Fibroblast of skin of left quadriceps (primary cell): ENCODE data around the gene BMP8A.
"Not testable (repeated sequence)": the region's sequence is repeated elsewhere in the genome, so short reads cannot be mapped to it uniquely, and the experiment has no call there.

ENCODE experiments used
- DNase-seq, 2 experiments: peaks; one replicate each; pipeline ENCODE4 v3.0.0-alpha.2; 2013; ENCODE audit warnings: low read depth in 2 of 2

Gene BMP8A, protein sequence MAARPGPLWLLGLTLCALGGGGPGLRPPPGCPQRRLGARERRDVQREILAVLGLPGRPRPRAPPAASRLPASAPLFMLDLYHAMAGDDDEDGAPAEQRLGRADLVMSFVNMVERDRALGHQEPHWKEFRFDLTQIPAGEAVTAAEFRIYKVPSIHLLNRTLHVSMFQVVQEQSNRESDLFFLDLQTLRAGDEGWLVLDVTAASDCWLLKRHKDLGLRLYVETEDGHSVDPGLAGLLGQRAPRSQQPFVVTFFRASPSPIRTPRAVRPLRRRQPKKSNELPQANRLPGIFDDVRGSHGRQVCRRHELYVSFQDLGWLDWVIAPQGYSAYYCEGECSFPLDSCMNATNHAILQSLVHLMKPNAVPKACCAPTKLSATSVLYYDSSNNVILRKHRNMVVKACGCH

DNA sequence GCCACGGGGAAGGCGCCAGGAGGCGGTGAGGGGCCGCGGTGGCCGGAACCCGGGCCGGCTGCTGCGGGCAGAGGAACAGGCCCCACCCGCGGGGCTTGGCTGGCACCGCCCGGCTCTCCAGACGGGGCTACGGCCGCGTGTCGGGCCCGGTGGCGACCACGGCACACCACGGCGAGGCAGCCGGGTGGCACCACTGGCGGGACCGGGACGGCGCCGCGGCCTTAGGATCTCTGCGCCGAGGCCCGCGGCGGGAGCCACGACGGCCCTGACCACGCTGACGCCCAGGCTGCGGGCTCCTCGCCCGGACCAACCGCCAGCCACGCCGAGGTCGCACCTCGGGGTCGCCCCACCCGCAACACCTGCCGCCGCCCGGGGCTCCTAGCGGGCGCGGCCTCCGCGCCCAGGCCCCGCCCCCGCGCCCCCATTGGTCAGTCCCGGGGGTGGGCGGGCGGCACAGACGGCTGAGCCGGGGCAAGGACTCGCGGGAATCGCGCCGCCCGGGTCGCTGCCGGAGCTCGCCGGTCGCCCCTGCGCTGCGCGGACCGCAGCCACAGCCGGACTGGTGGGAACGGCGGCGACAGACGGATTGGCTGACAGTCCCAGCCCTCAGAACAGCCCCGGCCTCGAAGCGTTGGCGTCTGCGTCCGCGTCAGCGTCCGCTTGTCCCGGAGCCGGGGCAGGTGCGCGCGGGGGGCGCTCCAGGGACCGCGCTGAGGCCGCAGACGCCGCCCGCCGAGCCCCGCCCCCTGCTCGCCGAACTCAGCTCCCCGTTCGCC lies at the start of gene BMP8A:
TSS of gene BMP8A (plus strand) at position 491 of the 776 bp plus-strand sequence. CDS start 356 bp downstream, outside the sequence.
- no peak for DNase-seq

DNA sequence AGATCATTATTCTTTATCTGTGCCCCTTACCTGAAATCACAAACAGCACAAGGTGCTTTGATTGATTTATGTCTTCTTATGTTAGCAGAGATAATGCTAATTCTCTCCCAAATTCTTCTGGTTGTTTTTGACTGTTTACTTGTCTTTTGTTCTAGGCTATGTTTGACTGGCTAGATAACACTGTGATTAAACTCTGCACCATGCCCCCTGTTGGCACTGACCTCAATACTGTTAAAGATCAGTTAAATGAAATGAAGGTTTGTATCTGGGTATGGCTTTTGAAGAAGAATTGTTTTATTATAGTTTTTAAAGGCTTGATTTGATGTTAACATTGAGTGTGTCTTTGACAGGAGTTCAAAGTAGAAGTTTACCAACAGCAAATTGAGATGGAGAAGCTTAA lies 49.6 kb upstream of the BMP8A start:
- no peak for DNase-seq

DNA sequence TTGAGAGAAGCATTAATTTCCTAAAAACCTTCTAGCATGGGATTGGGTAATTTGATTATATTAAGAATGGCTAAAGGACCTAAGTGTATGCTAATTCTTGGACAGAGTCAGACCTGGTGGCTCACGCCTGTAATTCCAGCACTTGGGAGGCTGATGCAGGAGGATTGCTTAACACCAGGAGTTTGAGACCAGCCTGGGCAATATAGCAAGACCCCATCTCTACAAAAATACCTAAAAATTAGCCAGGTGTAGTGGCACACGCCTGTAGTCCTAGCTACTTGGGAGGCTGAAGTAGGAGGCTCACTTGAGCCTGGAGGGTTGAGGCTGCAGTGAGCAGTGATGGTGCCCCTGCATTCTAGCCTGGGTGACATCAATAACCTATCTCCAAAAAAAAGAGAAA lies 45.9 kb upstream of the BMP8A start:
- DNase-seq, result no peak

DNA sequence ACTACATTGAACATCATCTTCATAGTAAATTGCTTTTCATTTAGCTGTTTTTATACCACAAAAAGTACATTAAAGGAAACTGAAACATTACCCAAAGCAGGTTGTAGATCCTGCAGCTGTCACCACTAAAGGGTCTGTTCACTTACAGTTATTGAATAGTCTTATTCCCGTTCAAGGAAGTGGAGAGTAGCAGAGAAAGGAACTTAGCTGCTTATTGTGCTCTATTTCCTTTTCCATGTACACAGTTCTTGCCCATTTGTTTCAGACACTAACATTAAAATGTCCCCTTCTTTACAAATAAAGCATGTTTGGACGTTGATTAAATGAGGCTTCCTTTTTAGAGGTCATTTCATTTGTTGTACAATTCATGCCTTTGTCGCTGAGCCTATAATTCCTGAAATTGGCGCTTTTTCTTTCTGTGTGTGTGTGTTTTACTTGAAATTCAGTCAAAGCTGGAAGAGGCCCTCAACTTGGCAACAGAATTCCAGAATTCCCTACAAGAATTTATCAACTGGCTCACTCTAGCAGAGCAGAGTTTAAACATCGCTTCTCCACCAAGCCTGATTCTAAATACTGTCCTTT lies 44.4 kb upstream of the BMP8A start:
- DNase-seq, result no peak

DNA sequence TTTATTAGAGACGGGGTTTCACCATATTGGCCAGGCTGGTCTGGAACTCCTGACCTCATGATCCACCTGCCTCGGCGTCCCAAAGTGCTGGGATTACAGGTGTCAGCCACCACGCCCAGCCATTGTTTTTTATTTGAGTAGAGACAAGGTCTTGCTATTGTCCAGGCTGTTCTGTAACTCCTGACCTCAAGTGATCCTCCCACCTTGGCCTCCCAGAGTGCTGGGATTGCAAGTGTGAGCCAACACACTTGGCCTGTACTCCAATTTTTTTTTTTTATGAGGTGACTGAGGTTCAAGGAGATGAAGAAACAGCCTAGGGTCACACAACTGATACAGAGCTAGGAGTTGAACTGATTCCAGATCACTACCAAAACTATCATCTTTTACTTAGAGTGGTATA lies 41.4 kb upstream of the BMP8A start:
- DNase-seq, result not testable (repeated sequence)

DNA sequence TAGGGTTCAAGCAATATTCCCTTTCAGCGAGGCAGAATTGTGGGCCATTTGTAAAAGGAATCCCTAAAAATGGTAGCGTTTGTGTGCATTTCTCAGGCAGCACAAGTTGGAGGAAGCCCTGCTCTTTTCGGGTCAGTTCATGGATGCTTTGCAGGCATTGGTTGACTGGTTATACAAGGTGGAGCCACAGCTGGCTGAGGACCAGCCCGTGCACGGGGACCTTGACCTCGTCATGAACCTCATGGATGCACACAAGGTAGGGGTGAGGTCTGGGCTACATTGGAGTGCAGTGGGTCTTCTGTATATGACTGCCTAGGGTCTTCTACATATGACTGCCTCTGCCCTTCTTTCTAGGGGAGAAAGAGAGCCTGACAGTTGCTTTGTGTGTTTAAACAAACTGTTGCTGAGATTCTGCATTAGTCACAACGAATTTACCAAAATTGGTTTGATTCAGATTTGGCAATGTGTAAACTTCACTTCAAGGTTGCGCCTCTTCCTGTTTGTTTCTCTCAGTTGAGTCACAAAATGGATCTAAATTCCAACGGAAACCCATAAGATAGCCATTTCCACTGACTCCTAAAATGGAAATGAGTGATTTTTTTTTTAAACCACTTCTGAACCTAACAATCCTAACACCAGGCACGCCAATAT lies 40.4 kb upstream of the BMP8A start:
- DNase-seq, result peak in 1 of 2 experiments; percentile 3

DNA sequence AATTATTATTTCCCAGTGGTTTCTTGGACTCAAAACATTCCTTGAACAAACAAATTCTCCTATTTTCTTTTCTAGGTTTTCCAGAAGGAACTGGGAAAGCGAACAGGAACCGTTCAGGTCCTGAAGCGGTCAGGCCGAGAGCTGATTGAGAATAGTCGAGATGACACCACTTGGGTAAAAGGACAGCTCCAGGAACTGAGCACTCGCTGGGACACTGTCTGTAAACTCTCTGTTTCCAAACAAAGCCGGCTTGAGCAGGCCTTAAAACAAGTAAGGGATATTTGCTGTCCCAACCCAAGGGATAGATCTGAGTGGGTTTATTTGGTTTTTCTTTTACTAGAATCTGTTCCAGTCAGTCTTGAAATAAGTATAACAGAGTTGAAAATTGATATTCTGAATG lies 39.4 kb upstream of the BMP8A start:
- DNase-seq, result no peak

DNA sequence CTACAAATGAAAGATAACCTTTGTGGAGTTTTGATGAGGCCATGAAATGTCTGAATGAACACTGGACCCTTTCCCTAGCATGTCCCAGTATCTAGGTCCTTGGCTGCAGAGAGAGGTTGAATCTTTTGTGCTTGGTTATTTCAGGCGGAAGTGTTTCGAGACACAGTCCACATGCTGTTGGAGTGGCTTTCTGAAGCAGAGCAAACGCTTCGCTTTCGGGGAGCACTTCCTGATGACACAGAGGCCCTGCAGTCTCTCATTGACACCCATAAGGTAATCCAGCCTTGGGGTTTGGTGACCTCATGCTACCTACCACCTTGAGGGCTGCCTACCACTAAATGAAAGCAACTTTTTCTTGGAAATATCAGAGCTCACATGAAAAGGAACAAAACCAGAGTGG lies 38.9 kb upstream of the BMP8A start:
- DNase-seq, result no peak

DNA sequence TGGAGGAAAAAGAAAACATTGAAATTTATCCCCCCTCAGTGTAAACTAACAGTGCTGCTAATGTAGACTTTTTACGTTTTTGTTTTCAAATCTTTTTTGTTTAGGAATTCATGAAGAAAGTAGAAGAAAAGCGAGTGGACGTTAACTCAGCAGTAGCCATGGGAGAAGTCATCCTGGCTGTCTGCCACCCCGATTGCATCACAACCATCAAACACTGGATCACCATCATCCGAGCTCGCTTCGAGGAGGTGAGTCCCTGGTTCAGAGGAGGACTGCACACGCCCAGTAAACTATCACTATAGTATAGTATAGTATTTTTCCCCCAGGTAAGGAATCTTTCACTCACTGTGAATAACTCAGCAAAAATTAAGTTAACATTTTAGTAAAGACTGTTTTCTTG lies 37.8 kb upstream of the BMP8A start:
- DNase-seq, result no peak

DNA sequence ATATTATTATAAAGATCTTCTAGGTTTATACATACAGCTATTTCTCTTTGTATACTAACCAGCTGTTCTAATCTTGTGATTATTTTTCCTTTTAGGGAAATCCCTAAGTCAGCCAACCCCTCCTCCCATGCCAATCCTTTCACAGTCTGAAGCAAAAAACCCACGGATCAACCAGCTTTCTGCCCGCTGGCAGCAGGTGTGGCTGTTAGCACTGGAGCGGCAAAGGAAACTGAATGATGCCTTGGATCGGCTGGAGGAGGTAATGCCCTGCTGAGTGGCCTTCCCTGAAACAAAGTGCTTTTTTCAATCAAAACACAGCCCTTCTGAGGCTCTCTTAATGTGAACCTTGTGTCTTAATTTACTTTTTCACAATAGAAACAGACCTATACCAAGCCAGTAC lies 32.4 kb upstream of the BMP8A start:
- DNase-seq, result no peak

DNA sequence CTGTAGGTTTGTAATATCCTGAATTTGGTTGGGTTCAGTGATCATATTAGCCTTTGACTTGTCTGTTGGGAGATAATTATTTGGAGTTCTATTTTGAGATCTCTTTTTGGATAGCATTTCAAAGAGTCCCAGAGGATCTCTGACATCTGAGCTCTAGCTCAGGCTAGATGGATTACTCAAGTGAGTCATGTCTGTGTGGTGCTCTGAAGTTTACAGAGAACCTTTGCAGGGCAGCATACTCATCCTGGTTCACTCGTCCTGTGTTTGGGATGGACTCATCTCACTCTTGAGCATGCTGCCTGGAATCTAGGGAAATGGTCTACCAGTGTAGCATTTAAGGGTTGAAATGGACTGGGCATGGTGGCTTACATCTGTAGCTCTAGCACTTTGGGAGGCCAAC lies 29.4 kb upstream of the BMP8A start:
- no peak for DNase-seq

DNA sequence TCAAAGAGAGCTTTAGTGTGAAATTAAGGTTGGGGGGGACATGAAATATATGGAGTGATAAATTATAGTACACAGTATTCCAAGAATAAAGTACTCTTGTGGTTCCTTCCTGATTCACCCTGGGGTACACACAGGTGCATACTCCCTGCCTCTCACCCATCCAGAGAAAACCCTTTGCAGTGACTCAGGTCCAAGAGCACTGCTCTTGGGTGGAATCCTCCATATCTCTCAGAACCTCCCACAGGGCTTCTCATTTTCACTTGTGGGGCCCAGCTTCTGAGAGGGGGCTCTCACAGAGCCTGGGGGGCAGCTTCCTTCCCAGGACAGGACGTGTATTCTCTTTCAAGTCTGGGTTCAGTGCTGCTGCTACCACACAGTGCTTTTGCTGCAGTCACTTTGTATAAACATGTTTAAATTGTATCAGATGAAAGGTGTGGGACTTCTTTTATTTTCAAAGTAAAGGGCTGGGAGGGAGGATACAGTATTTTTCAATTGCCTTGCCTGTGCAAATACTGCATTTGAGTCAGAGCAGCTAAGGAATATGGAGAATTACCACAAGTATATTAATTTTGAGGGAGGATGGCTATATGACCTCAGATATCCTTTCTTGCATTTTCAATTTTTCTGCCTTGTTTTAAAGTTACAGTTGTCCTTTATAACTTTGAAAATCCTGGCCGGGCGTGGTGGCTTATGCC lies 24.9 kb upstream of the BMP8A start:
- DNase-seq, result no peak

DNA sequence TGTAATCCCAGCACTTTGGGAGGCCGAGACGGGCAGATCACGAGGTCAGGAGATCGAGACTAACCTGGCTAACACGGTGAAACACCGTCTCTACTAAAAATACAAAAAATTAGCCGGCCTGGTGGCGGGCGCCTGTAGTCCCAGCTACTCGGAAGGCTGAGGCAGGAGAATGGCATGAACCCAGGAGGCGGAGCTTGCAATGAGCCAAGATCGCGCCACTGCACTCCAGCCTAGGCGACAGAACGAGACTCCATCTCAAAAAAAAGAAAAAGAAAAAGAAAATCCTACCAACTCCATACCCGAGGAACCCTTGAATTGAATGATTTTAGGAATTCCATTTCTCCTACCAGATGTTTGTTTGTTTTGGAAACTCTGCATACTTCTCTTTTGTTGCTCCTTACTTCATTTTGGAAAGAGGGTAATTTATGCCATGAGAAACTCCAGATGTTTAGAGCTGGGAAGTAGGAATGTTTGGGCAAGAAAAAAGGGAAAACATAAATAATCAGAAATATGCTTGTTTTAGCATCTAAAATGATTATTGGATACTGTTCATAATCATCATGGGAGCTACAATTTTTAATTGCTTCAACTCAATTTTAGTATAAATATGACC lies 24.2 kb upstream of the BMP8A start:
- not testable (repeated sequence) for DNase-seq

DNA sequence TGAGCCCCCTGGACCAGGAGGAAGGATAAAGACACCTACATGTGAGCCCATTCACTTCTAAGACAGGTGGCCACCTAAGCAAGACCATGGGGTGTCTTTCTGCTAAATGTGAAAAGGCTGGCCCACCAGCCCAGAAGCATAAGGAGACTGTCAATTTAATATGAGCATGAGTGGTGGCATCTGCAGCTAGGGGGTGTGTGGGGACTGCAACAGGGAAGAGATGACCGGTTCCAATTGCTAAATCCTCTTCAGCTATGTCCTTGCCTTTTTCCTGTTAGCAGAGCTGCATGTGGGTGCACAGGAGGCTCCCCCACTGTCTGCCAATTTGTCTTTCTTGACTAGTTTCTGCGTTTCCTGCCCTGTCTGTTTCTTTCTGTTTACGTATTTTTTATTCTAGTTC lies 22.3 kb upstream of the BMP8A start:
- no peak for DNase-seq

DNA sequence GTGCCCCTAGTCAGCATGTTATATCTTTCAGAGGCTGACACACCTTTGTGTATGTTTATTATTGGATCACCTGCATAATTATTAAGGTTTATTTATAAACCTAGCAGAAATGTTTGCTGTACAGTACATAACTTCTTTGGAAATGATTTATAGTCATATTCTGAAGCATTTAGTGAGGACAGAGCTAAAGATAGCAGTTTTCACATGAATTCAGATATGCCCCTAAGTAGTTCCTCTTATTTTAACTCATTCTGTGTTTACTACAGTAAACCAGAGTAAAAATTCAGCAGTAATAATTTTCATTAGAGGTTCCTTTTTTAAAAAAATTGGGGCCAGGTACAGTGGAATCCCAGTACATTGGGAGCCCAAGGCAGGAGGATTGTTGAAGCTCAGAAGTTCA lies 21.4 kb upstream of the BMP8A start:
- no peak for DNase-seq

DNA sequence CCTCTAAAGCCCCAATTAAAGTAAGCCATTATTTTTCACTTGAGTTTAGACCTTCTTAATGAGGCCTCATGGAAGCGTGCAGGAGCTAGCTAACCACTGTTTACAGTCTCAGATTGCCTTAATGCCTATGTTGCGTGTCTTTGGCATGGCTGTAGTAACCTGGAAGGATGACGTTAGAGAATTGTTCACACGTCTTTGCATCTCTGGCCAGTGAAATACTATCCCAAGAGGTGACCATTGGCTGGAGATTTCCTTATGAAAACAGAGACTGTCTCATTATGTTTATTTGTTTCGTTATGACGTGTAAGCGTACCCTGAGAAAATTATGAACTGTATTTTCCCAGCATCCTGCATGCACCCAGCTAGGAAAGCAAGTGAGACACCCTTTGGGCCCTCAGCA lies 18.6 kb upstream of the BMP8A start:
- DNase-seq, result no peak

DNA sequence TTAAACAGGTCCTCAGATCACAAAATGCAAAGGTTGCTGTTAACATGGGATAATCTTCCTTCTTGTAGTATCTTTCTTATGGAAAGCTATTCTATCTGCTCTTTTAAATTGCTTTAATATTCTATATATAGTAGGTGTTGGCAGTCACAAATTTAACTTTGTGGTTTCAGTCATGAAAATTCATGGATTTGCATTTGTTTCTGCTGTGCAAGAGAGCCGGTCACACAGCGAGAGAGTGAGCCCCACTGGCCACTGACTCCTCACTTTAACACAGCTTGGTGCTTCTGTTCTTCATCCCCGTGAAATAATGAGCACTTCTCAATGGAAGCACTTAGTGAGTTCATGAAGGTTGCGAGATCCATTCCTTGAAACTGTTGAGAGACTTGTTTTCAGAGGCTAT lies 18.1 kb upstream of the BMP8A start:
- no peak for DNase-seq

DNA sequence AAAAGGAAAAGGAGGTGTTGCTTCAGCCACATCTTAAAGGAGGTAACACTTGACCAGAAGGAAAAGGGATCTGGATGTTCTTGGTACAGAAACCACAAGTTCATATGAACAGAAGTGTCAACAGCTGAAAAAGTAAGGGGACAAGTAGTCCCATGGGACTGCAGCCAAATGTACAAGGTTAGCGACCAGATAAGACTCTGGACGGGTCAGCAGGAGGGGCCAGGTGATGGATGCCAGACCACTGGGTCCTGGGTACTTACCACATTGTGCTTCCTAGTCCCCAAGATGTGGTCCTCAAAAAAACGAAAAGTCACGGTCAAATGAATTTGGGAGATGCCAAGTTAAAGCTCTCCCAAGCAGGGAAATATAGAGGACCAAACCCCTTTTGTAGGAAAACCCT lies 16.6 kb upstream of the BMP8A start:
- DNase-seq, result no peak

DNA sequence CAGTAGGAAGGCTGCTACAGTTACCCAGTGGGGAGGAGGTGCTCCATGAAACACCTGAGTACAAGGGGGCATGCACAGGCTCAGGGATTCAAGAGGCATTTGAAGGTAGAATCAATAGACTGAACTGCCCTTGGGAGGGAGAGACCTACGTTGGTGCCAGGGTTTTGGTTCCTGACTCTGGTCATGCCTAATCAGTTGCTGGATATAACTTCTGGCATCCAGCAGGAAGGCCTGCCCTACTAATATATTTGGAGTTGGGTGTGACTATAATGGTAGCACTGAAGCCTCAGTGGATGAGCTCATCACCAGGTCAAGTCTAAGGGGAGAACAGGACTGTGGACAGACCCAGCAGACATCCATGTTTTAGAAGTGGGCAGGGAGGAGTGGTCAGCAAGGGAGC lies 15.9 kb upstream of the BMP8A start:
- not testable (repeated sequence) for DNase-seq

DNA sequence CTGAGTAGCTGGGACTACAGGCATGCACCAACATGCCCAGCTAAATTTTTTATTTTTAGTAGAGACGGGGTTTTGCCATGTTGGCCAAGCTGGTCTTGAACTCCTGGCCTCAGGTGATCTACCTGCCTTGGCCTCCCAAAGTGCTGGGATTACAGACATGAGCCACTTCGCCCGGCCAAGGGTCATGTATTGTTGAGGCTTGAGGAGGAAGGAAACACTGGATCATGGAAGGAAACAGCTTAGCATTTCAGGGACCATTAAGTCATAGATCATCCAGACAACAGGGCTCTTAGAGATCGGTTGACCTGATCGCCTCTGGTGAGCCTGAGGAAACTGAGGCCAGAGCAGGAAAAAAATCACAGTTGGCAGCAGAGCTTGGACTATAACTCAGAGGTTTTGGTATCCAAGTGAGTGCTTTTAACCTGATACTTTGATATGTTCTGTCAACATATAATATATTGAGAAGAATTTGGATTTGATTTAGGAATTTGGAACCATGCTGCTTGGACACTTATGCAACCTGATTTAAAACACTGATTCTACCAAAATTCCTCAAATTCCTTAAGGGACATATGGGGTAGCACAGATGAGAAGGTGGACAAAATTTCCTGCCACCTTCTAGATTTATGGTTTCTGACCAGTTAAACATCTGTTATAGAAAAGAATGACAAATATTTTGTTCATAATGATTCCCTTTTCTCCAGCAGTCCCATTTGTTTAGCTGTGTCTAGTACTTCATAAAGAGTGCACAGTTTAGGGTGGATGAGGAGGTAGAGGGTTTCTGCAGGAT lies 13.1 kb upstream of the BMP8A start:
- DNase-seq, result peak; percentile 15 to 18
